Measurements from ENCODE around the gene RACK1.

GRCh38 chr5:181224390-181225229 lies 19.1 kb downstream of the RACK1 start:
- TF ChIP-seq POLR2AphosphoS5 (IDR thresholded peaks at IDR 0.05; ENCODE audit: borderline replicate concordance, low read depth, low read length) (no peak), EZH2 (IDR thresholded peaks at IDR 0.05) (no peak)
